Spleen (tissue), 7 donors: ENCODE data around the gene TAS1R1.

ENCODE experiments used
- POLR2A ChIP-seq, 3 donors: fragments of 450-650 bp; IDR thresholded peaks; one replicate each; pipeline ENCODE4 v1.5.1; 2017; ENCODE audit warnings: antibody characterized with exemption in 3 of 3, mild to moderate bottlenecking in 1 of 3
- TF ChIP-seq, protein P1 (sequence below), 11 experiments: fragments of 200-600 bp in 7 of 11; fragments of 450-650 bp in 4 of 11; sonication (generic) in 4 of 11; IDR thresholded peaks in 8 of 11; conservative IDR thresholded peaks in 3 of 11; 1 replicate in 7 of 11; 2 replicates in 4 of 11; pipeline versions ENCODE4 v1.4.0 to v1.8.0; 2016 to 2021; ENCODE audit warnings: antibody characterized with exemption in 11 of 11, inconsistent platforms in 4 of 11, mild to moderate bottlenecking in 1 of 11
- donor health status: DM: no; HTN: no; CAD: no; lungs with moderate emphysema.
- donor health status: DM: no; HTN: no; CAD: no.
- donor health status: DM: no; HTN: no; CAD: no.

DNA sequence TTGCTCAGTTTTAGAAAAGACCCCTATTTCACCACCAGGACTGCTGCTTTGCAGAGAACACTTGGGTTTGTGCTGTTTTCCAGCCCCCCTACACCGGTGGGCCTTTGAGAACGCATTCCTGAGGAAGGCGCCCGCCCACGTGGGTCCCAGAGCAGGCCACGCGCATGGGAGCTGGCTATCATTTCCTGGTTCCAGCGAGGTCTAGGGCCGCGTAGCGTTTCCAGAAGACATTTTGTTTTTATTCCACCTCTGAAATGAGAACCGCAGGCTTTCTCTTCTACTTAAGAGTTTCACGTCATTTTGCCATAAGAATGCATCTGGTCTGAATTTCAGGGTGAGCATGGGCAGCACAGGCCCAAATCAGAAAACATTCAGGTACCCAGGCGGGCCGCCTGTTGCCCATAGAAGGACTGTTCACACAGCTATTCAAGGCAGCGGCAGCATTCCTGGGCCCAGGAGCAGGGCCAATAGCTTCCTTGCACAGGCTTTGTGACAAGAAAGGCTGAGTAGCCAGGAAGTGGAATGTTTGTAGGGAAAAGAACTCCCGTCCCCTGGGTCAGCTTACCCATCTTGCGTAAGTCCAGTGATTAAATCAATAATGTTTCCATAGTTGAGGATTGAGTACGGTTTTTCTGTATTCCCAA is 48.9 kb downstream of the TAS1R1 start:
- TF ChIP-seq, protein P1, sequence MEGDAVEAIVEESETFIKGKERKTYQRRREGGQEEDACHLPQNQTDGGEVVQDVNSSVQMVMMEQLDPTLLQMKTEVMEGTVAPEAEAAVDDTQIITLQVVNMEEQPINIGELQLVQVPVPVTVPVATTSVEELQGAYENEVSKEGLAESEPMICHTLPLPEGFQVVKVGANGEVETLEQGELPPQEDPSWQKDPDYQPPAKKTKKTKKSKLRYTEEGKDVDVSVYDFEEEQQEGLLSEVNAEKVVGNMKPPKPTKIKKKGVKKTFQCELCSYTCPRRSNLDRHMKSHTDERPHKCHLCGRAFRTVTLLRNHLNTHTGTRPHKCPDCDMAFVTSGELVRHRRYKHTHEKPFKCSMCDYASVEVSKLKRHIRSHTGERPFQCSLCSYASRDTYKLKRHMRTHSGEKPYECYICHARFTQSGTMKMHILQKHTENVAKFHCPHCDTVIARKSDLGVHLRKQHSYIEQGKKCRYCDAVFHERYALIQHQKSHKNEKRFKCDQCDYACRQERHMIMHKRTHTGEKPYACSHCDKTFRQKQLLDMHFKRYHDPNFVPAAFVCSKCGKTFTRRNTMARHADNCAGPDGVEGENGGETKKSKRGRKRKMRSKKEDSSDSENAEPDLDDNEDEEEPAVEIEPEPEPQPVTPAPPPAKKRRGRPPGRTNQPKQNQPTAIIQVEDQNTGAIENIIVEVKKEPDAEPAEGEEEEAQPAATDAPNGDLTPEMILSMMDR (IDR thresholded peaks at IDR 0.05 in 8 of 11, conservative IDR thresholded peaks at IDR 0.05 in 3 of 11) = no peak
- no peak for TF ChIP-seq POLR2A (IDR thresholded peaks at IDR 0.05)
